Stimulated activated CD8-positive, alpha-beta memory T cell treated with anti-CD3 and anti-CD28 coated beads, Interleukin-4, amount 100 ng/mL, for 24 hours (primary cell): ENCODE data around the gene POLR1E.
A peak's percentile ranks its signal among the peaks of the same experiment; 100 is the strongest.

Experiments used
- DNase-seq: peaks from one replicate; pipeline ENCODE4 v3.0.0-alpha.2; 2020; ENCODE audit warnings: low read depth

The POLR1E gene, protein sequence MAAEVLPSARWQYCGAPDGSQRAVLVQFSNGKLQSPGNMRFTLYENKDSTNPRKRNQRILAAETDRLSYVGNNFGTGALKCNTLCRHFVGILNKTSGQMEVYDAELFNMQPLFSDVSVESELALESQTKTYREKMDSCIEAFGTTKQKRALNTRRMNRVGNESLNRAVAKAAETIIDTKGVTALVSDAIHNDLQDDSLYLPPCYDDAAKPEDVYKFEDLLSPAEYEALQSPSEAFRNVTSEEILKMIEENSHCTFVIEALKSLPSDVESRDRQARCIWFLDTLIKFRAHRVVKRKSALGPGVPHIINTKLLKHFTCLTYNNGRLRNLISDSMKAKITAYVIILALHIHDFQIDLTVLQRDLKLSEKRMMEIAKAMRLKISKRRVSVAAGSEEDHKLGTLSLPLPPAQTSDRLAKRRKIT

DNA sequence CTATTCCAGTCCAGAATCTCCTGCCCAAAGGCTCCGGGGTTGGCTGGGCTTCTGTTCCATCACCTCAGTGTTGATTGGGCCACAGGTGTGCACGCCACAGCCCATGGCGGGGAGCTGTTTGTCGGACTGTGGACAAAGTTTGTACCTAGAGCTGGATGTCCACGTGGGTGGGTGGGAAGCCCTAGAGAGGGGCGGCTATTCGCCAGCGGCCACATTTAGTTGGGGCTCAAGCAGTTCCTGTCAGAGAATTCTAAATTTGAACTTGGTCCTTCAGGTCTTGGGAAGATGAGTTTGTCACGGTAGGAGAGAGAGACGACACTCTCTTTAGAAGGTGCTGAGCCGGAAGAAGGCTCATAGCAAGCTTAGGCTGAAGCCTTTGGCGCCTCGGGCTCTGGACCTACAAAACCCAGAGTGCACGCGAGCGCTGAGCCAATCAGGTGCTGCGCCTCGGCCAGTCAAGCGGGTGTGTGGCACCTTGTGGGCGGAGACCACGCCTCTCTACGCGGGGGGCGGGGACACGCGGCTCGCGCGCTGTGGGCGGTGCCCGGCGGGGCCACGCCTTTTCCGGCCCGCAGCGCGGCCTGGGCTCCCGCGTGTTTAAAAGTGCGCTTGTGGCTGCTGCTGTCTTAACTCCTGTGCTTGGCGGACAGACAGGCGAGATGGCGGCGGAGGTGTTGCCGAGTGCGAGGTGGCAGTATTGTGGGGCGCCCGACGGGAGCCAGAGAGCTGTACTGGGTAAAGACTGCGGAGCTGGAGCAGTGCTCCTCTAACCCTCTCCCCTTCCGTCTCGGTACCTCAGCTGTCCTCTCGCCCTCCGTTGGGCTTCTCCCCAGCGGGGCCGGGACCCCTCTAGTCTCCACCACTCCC lies at the start of gene POLR1E:
Gene POLR1E, plus strand, starts transcription at position 560 of the 867 bp plus-strand sequence. Its CDS starts 100 bp downstream, at position 660.
- DNase-seq = peak; percentile 94

DNA sequence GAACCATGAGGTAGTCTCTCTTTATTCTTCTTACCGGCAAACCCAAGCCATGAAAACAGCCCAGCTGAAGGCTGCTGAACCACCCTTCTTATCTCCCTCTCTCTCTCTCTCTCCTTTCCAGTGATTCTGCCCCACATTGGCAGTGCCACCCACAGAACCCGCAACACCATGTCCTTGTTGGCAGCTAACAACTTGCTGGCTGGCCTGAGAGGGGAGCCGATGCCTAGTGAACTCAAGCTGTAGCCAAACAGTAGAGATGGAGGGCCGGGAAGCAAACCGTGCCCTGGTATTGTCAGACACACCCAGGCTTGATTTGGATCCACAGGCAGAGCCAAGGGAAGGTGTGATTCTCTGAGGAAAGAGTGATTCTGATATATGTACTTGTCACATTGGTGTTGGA lies 49.2 kb upstream of the POLR1E start:
- no peak for DNase-seq

DNA sequence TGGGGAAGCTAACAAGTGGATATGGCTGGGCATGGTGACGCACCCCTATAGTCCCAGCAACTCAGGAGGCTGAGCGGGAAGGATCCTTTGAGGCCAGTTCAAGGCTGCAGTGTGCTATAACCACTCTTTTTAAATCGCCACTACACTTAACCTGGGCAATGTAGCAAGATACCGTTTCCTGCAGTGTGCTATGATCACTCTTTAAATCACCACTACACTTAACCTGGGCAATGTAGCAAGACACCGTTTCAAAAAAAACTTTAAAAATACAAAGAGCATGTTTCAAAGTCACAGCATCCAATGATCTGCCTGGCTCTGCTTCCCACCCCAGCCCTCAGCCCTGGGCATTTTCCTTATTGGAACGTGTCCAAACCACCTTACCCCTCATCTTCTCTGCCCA lies 48.7 kb upstream of the POLR1E start:
- no peak for DNase-seq

DNA sequence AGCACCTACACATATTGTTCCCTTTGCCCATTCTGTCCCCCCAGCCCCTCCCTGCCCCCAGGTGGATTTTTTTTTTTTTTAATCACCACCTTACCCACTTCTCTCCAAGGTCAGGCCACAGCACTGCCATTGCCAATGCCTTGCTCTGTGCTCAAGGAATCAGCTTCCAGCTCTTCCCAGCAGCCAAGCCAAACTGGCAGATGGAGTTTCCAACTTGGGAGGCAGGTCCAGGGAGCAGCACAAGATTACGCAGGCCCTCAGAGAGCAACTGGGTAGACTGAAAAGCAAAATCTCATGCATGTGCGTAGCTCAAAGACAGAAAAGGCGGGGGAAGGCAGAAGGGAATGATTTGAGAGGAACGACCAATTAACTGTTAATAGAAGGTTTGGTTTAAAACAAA lies 48.1 kb upstream of the POLR1E start:
- DNase-seq = no peak

DNA sequence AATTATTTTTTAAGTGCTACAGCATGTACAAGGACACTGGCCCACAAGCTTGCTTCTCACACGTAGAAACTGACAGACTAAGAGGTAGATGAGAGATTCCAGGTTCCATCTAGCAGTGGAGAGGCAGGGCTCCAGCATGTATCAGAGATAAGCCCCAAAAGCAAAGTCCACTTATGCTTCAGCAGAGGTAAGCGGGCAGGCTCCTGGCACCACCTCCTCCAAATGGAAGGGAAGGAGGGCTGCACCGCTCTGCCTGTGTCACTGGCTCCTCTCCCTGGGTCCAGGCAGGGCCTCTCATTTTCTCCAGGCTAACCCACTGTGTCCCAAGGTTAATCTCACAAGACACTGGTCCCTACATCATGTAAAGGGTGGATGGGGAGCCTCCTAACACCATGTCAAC lies 47.4 kb upstream of the POLR1E start:
- no peak for DNase-seq

DNA sequence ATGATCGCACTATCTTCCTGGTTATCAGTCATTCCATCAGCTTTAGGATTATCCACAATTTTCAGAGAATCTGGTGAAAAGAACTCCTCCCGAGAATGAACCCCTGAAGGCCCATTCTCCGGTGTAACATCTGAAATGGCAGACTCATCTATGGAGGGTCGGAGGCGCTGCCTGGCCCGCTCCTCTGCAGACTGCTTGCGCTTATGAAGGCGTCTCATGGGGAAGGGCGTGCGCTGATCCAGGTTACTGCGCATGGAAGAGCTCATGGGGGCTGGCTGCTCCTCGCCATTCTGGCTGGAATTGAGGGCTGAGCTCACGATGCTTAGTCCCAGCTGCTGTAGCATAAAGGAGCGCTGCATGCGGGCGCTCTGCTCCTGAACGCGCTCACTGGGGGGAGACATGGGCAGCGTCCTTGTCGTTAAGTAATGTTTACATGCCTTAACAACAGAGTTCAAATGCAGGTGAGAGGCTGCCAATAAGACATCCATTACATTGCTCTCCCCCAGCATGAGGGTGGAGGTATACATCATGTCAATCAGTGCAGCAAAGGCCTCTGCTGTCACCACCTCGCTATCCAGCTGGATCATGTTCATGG lies 43.9 kb upstream of the POLR1E start:
- no peak for DNase-seq

DNA sequence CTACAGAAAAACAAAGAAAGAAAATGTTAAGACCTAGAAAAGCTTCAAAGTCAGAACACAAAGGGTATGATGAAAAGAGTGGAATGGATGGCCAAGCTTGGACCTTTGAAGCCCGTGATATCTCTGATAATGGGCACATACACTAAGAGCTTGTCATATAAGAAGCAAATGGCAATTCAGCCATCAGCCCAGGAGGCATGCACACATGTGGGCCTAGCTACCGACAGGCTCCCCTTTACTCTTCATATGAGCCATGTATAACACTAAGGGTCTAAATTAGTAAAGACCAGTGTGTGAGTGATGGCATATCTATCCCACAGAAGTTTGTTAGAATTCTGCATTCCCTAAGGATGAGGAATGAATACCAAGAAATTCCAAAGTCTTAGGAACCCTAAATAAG lies 43.2 kb upstream of the POLR1E start:
- DNase-seq = no peak

DNA sequence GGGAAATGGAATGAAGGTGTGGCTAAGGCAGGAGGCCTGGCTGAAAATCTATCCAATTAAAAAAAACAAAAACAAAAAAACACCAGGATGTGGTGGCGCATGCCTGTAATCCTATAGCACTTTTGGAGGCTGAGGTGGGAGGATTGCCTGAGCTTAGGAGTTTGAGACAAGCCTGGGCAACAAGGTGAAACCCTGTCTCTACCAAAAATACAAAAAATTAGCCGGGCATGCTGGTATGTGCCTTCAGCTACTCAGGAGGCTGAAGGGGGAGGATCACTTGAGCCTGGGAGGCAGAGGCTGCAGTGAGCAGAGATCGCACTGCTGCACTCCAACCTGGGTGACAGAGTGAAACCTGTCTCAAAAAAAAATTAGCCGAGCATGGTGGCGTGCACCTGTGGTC lies 42.2 kb upstream of the POLR1E start:
- DNase-seq = no peak

DNA sequence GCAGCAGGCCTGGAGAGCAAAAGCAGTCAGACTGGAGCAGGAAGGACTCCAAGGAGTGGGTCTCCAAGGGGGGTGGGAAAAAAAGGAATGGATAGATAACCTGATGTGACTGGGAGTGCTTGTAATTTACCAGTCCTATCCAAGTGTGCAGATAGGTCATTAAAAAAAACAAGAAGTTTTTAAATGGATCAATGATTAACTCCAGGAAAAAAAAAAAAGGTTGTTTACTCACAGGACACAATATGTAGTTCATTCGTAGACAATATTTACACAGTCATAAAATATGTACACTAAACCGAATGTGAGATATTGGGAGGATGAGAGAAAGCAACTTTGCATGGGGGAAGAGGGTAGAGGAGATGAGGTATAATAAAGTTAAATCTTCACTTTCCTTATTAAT lies 40.9 kb upstream of the POLR1E start:
- no peak for DNase-seq

DNA sequence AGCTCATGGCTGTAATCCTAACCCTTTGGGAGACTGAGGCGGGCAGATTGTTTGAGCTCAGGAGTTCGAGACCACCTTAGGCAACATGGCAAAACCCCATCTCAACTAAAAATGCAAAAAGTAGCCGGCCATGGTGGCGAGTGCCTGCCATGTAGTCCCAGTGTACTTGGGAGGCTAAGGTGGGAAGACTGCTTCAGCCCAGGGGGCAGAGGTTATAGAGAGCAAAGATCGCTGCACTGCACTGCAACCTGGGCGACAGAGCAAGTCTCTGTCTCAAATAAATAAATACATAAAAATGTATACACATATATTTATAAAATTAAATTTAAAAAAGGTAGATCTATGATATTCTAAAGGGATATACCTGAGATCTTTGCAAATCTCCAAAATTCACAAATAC lies 39.9 kb upstream of the POLR1E start:
- no peak for DNase-seq

DNA sequence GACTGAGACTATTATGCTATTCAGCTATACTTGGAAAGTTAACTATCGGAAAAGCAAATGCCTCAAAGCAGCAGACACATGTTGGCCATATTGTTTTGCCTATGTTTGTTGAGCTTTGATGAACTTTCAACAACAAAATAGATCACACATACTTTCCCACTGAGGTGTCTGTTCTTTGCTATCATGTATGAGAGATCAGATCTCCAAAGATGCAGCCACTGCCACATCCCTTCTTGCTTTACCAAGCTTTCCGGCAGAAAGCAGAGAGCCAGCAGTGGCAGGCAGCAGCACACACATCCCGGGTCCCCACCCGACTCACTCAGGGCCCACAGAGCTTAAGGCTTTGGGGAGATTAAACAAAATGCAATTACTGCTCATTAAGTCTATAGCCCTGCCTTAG lies 39.3 kb upstream of the POLR1E start:
- DNase-seq = no peak

DNA sequence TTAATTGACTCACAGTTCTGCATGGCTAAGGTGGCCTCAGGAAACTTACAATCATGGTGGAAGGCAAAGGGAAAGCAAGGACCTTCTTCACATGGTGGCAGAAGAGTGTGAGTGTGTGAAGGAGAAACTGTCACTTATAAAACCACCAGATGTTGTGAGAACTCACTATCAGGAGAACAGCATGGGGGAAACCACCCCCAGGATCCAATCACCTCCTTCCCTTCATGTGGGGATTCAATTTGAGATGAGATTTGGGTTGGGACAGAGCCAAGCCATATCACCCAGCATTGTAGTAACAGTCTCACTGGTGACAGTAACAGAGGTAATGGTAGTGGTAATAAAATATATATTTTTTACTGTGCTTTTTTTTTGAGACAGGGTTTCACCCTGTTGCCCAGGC lies 38.6 kb upstream of the POLR1E start:
- no peak for DNase-seq

DNA sequence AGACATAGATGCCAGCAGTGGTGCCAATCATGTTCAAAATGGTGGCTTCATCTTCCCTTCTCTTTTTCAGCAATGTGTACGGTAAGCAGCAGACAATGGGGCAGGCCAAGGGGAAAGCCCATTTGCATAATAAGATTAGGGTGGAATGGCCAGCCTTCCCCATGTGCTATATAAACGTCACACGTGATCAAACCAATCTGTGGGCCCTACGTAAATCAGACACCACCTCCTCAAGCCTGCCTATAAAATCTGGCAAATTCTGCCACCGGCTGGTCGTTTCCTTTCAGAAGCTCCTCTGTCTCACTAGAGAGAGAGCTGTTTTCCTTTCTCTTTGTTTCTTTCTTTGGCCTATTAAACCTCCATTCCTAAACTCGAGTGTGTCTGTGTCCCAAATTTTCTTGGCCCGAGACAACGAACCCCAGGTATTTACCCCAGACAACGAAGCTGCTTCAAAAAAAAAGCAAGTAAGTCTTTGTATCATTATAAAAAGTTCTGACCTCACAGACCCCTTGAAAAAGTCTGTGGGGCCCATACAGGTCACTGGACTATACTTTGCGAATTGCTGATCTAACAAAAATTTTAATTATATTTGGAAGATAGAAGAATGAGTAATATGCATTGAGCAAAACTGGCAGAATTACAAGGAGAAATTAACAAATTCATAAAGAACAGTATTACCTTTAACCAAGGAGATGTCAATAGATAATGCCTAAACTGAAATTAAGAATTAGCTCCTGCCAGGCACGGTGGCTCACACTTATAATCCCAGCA lies 35.7 kb upstream of the POLR1E start:
- no peak for DNase-seq

DNA sequence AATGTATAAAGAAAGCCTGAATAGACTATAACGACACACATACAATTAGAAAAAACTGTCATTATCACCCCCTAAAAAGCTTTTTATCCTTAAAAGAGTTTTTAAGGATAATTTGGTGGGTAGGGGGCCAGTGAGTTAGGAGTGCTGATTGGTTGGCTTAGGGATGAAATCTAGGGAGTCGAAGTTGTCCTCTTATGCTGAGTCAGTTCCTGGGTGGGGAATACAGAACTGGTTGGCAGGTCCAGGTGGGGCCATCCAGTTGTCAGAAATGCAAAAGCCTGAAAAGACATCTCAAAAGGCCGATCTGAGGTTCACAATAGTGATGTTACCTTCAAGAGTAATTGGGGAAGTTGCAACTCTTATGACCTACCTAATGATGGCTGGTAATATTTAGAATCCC lies 34.1 kb upstream of the POLR1E start:
- no peak for DNase-seq

DNA sequence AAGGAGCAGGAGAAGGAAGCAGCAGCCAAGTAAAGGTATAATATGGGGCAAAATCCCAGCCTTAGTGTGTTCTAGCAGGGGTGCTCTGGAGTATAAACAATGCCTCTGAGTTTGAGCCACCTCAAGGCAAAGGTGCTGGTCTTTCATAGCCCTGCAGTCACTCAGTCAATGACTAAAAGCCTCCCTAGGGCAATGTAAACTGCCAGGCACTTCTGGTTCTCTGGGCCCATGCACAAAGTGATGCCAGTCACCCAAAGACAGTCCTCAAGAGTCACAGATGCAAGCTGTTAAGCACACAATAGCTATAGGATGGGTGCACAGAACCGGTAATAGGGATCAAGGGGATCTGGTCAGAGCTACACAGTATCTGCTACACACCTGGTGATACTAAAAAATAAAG lies 33.1 kb upstream of the POLR1E start:
- DNase-seq = no peak

DNA sequence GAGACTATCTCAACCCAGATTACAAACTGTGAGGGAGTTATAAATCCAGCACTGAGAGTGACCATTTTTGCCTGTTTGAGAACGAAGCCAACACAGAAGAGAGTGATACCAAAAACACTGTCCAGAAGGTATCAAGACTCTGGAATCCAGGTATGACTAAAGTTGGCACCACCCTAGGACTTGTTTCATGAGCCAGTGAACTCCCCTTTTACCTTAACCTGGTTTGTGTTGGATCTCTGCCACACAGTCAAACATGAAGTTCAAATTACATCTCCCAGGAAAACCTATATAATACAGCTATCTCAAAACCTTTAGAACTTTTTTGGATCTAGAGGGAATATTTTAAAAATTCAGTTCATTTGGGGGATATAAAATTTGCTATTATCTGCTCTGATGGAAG lies 31.9 kb upstream of the POLR1E start:
- DNase-seq = no peak

DNA sequence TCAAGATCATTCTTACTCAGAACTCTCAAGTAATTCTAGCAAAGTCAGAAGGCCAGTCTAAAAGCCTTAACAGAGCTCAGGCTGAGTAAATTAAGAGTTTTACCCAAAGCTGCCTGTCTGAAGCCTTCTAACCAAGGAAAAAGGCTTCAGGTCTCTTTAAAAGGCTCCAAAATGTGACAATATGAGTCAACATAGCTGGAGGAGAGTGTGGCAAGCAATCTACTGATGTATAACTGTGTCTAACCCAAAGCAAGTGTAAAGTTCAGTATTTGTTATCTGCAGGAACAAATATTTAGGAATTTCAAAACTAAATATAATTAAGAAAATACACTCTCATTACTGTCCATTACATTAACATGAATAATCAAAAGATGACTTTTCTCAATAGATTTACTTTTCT lies 31.5 kb upstream of the POLR1E start:
- no peak for DNase-seq

DNA sequence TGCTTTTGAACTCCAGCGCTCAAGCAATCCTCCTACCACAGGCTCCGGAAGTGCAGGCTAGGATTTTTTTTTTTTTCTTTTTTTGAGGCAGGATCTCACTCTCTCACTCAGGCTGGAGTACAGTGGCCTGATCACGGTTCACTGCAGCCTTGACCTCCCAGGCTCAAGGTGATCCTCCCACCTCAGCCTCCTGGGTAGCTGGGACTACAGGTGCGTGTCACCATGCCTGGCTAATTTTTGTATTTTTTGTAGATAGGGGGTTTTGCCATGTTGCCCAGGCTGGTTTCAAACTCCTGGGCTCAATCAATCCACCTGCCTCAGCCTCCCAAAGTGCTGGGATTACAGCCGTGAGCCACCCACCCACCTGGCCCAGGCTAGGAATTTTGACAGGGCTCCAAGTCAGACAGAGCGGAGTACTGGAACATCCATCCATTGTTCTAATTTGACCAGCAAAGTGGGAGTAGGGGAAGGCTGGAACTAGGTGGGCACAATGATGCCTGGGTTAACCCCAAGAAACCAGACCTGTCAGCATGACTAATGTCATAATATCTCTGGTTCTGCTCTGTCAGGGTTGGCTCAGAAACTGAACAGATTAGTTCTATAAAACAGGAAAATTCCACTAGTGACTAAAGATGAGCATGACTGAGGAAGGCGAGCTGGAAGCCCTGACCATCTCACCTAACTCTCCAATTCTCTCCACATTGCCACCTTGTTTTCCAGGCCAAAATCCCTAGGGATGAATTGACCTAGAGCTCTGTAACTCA lies 29.7 kb upstream of the POLR1E start:
- DNase-seq = no peak

DNA sequence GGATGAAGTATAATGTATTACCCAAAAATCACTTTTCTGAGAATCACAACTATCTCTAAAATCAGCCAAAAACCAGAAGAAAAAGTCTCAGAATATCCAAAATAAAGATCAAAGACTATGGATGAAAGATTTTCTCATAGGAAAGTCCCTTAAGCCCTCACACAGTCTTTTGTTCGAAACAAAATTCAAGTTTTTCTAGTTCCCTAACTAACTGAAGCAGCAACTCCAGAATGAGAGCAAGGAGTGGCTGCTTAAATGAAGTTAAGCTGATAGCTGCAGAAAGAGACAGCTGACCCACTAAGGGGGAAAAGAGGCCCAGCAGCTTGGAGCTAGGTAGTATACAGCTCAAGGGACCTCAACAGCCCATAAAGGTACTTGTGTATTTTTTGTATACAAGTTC lies 28.9 kb upstream of the POLR1E start:
- no peak for DNase-seq

DNA sequence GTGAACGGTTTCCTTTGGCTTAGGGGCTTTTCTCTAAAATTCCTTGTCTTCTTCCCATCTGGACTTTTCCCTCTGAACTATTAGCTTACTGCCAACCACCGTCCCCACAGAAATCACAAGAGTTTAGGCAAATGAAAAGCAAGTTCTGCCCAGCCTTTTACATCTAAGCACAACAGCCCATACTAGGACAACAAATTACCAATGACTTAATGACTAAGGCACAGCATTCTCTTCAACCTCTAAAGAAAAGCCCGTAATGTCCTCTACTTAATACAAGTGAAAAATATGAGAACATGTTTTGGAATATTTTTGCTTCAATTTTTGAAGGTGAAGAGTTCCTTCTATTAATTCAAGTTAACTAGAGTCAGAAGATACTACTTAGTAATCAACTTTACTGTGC lies 21.7 kb upstream of the POLR1E start:
- DNase-seq = no peak
